ENCODE data around the gene ECHDC3.

Gene ECHDC3

GRCh38 chr10:11775412-11775811, 33.2 kb downstream of the ECHDC3 start:
- TF ChIP-seq EZH2 (IDR thresholded peaks at IDR 0.05) (no peak), POLR2AphosphoS5 (IDR thresholded peaks at IDR 0.05; ENCODE audit: borderline replicate concordance, low read depth, low read length) (no peak), FOXP2 (optimal IDR thresholded peaks at IDR 0.05; ENCODE audit: control extremely low read depth, extremely low read length, insufficient read depth) (no peak)
- H3K27ac ChIP-seq: no peak overlapping the region
- no peaks in the 10 kb centered on the region for H3K36me3 ChIP-seq (ENCODE audit: insufficient read depth, low read length)
- no peak for DNase-seq (ENCODE audit: low read depth, low spot score)
- H3K9me3 ChIP-seq (ENCODE audit: low read depth, low read length): no peaks in the 10 kb centered on the region
- H3K4me3 ChIP-seq: no peak overlapping the region
- H3K9ac ChIP-seq (ENCODE audit: insufficient read length): no peak overlapping the region

GRCh38 chr10:11776080-11776479, 33.9 kb downstream of the ECHDC3 start:
- DNase-seq (ENCODE audit: low read depth, low spot score): no peak
- no peaks in the 10 kb centered on the region for H3K36me3 ChIP-seq (ENCODE audit: insufficient read depth, low read length)
- H3K4me3 ChIP-seq: no peak overlapping the region
- no peaks in the 10 kb centered on the region for H3K9me3 ChIP-seq (ENCODE audit: low read depth, low read length)
- no peak overlapping the region for H3K27ac ChIP-seq
- TF ChIP-seq POLR2AphosphoS5 (IDR thresholded peaks at IDR 0.05; ENCODE audit: borderline replicate concordance, low read depth, low read length): no peak
- no peak for TF ChIP-seq EZH2 (IDR thresholded peaks at IDR 0.05)
- TF ChIP-seq FOXP2 (optimal IDR thresholded peaks at IDR 0.05; ENCODE audit: control extremely low read depth, extremely low read length, insufficient read depth): no peak
- no peak overlapping the region for H3K9ac ChIP-seq (ENCODE audit: insufficient read length)

- TF ChIP-seq FOXP2 (optimal IDR thresholded peaks at IDR 0.05; ENCODE audit: control extremely low read depth, extremely low read length, insufficient read depth) (no peak), POLR2AphosphoS5 (IDR thresholded peaks at IDR 0.05; ENCODE audit: borderline replicate concordance, low read depth, low read length) (no peak), EZH2 (IDR thresholded peaks at IDR 0.05) (no peak)
- Histone ChIP-seq H3K9ac (ENCODE audit: insufficient read length) (no peak overlapping the region), H3K4me3 (no peak overlapping the region), H3K27ac (no peak overlapping the region), H3K36me3 (ENCODE audit: insufficient read depth, low read length) (no peaks in the 10 kb centered on the region), H3K9me3 (ENCODE audit: low read depth, low read length) (no peaks in the 10 kb centered on the region)
- no peak for DNase-seq (ENCODE audit: low read depth, low spot score)
Observed at GRCh38 chr10:11781114-11781513, 38.9 kb downstream of the ECHDC3 start.

GRCh38 chr10:11782793-11783557, 40.8 kb downstream of the ECHDC3 start:
- DNase-seq (ENCODE audit: low read depth, low spot score): no peak

GRCh38 chr10:11783558-11783865, 41.3 kb downstream of the ECHDC3 start:
- no peak overlapping the region for H3K4me3 ChIP-seq
- H3K36me3 ChIP-seq (ENCODE audit: insufficient read depth, low read length): no peaks in the 10 kb centered on the region
- TF ChIP-seq FOXP2 (optimal IDR thresholded peaks at IDR 0.05; ENCODE audit: control extremely low read depth, extremely low read length, insufficient read depth) (no peak), EZH2 (IDR thresholded peaks at IDR 0.05) (no peak), POLR2AphosphoS5 (IDR thresholded peaks at IDR 0.05; ENCODE audit: borderline replicate concordance, low read depth, low read length) (no peak)
- no peaks in the 10 kb centered on the region for H3K9me3 ChIP-seq (ENCODE audit: low read depth, low read length)
- DNase-seq (ENCODE audit: low read depth, low spot score): no peak
- H3K9ac ChIP-seq (ENCODE audit: insufficient read length): no peak overlapping the region
- H3K27ac ChIP-seq: no peak overlapping the region

More at GRCh38 chr10:11782793-11783557, 40.8 kb downstream of the ECHDC3 start:
- no peaks in the 10 kb centered on the region for H3K36me3 ChIP-seq (ENCODE audit: insufficient read depth, low read length)
- H3K4me3 ChIP-seq: no peak overlapping the region
- H3K27ac ChIP-seq: no peak overlapping the region
- TF ChIP-seq FOXP2 (optimal IDR thresholded peaks at IDR 0.05; ENCODE audit: control extremely low read depth, extremely low read length, insufficient read depth): no peak
- no peak for TF ChIP-seq POLR2AphosphoS5 (IDR thresholded peaks at IDR 0.05; ENCODE audit: borderline replicate concordance, low read depth, low read length)
- no peak for TF ChIP-seq EZH2 (IDR thresholded peaks at IDR 0.05)
- no peaks in the 10 kb centered on the region for H3K9me3 ChIP-seq (ENCODE audit: low read depth, low read length)
- H3K9ac ChIP-seq (ENCODE audit: insufficient read length): no peak overlapping the region

- Histone ChIP-seq H3K9me3 (ENCODE audit: low read depth, low read length) (no peaks in the 10 kb centered on the region), H3K9ac (ENCODE audit: insufficient read length) (no peak overlapping the region), H3K27ac (no peak overlapping the region), H3K36me3 (ENCODE audit: insufficient read depth, low read length) (no peaks in the 10 kb centered on the region), H3K4me3 (no peak overlapping the region)
- no peak for DNase-seq (ENCODE audit: low read depth, low spot score)
- TF ChIP-seq POLR2AphosphoS5 (IDR thresholded peaks at IDR 0.05; ENCODE audit: borderline replicate concordance, low read depth, low read length) (no peak), EZH2 (IDR thresholded peaks at IDR 0.05) (no peak), FOXP2 (optimal IDR thresholded peaks at IDR 0.05; ENCODE audit: control extremely low read depth, extremely low read length, insufficient read depth) (no peak)
Observed at GRCh38 chr10:11787374-11787773, 45.2 kb downstream of the ECHDC3 start.

GRCh38 chr10:11787846-11788245, 45.7 kb downstream of the ECHDC3 start:
- H3K9ac ChIP-seq (ENCODE audit: insufficient read length): no peak overlapping the region
- no peaks in the 10 kb centered on the region for H3K36me3 ChIP-seq (ENCODE audit: insufficient read depth, low read length)
- TF ChIP-seq FOXP2 (optimal IDR thresholded peaks at IDR 0.05; ENCODE audit: control extremely low read depth, extremely low read length, insufficient read depth) (no peak), POLR2AphosphoS5 (IDR thresholded peaks at IDR 0.05; ENCODE audit: borderline replicate concordance, low read depth, low read length) (no peak), EZH2 (IDR thresholded peaks at IDR 0.05) (no peak)
- no peak overlapping the region for H3K27ac ChIP-seq
- no peak overlapping the region for H3K4me3 ChIP-seq
- no peak for DNase-seq (ENCODE audit: low read depth, low spot score)
- H3K9me3 ChIP-seq (ENCODE audit: low read depth, low read length): no peaks in the 10 kb centered on the region

GRCh38 chr10:11789306-11789705, 47.1 kb downstream of the ECHDC3 start:
- Histone ChIP-seq H3K9me3 (ENCODE audit: low read depth, low read length) (no peaks in the 10 kb centered on the region), H3K4me3 (no peak overlapping the region), H3K36me3 (ENCODE audit: insufficient read depth, low read length) (no peaks in the 10 kb centered on the region), H3K27ac (no peak overlapping the region), H3K9ac (ENCODE audit: insufficient read length) (no peak overlapping the region)
- no peak for TF ChIP-seq POLR2AphosphoS5 (IDR thresholded peaks at IDR 0.05; ENCODE audit: borderline replicate concordance, low read depth, low read length)
- TF ChIP-seq FOXP2 (optimal IDR thresholded peaks at IDR 0.05; ENCODE audit: control extremely low read depth, extremely low read length, insufficient read depth): no peak
- DNase-seq (ENCODE audit: low read depth, low spot score): no peak

- DNase-seq (ENCODE audit: low read depth, low spot score): no peak
- no peaks in the 10 kb centered on the region for H3K9me3 ChIP-seq (ENCODE audit: low read depth, low read length)
- no peak for TF ChIP-seq POLR2AphosphoS5 (IDR thresholded peaks at IDR 0.05; ENCODE audit: borderline replicate concordance, low read depth, low read length)
- TF ChIP-seq EZH2 (IDR thresholded peaks at IDR 0.05): no peak
- no peak for TF ChIP-seq FOXP2 (optimal IDR thresholded peaks at IDR 0.05; ENCODE audit: control extremely low read depth, extremely low read length, insufficient read depth)
- no peaks in the 10 kb centered on the region for H3K36me3 ChIP-seq (ENCODE audit: insufficient read depth, low read length)
- H3K4me3 ChIP-seq: no peak overlapping the region
- H3K9ac ChIP-seq (ENCODE audit: insufficient read length): no peak overlapping the region
- H3K27ac ChIP-seq: no peak overlapping the region
Observed at GRCh38 chr10:11789956-11790355, 47.8 kb downstream of the ECHDC3 start.
